Measurements from ENCODE around the gene EI24.
A peak's percentile ranks its signal among the peaks of the same experiment; 100 is the strongest.

EI24 gene

GRCh38 chr11:125578783-125579182 is 9.5 kb downstream of the EI24 start:
- no peak for DNase-seq (ENCODE audit: low read depth)
- no peak for TF ChIP-seq CTCF (conservative IDR thresholded peaks at IDR 0.05; ENCODE audit: control insufficient read depth, insufficient read depth, low read depth, low read length)
- no peak overlapping the region for H3K4me3 ChIP-seq (ENCODE audit: control insufficient read depth, low read depth, low read length)

- no peak for TF ChIP-seq CTCF (conservative IDR thresholded peaks at IDR 0.05; ENCODE audit: control insufficient read depth, insufficient read depth, low read depth, low read length)
- H3K4me3 ChIP-seq (ENCODE audit: control insufficient read depth, low read depth, low read length) = no peak overlapping the region
- DNase-seq (ENCODE audit: low read depth) = no peak
These were observed 10.5 kb downstream of the EI24 start for GRCh38 chr11:125579811-125580210.

- no peak for DNase-seq (ENCODE audit: low read depth)
- H3K4me3 ChIP-seq (ENCODE audit: control insufficient read depth, low read depth, low read length) = no peak overlapping the region
- no peak for TF ChIP-seq CTCF (conservative IDR thresholded peaks at IDR 0.05; ENCODE audit: control insufficient read depth, insufficient read depth, low read depth, low read length)
These were observed 14.2 kb downstream of the EI24 start for GRCh38 chr11:125583496-125583895.

- no peak for TF ChIP-seq CTCF (conservative IDR thresholded peaks at IDR 0.05; ENCODE audit: control insufficient read depth, insufficient read depth, low read depth, low read length)
These were observed 16.2 kb downstream of the EI24 start for GRCh38 chr11:125585487-125585886.

GRCh38 chr11:125586623-125587022 is 17.3 kb downstream of the EI24 start:
- no peak overlapping the region for H3K4me3 ChIP-seq (ENCODE audit: control insufficient read depth, low read depth, low read length)
- TF ChIP-seq CTCF (conservative IDR thresholded peaks at IDR 0.05; ENCODE audit: control insufficient read depth, insufficient read depth, low read depth, low read length) = no peak
- DNase-seq (ENCODE audit: low read depth) = no peak

More at GRCh38 chr11:125585487-125585886, 16.2 kb downstream of the EI24 start:
- no peak overlapping the region for H3K4me3 ChIP-seq (ENCODE audit: control insufficient read depth, low read depth, low read length)
- no peak for DNase-seq (ENCODE audit: low read depth)

- TF ChIP-seq CTCF (conservative IDR thresholded peaks at IDR 0.05; ENCODE audit: control insufficient read depth, insufficient read depth, low read depth, low read length) = no peak
- no peak for DNase-seq (ENCODE audit: low read depth)
- no peak overlapping the region for H3K4me3 ChIP-seq (ENCODE audit: control insufficient read depth, low read depth, low read length)
These were observed 18.2 kb downstream of the EI24 start for GRCh38 chr11:125587480-125587879.

- DNase-seq (ENCODE audit: low read depth) = peak; percentile 36
These were observed 19.2 kb downstream of the EI24 start for GRCh38 chr11:125588505-125588904.

More at GRCh38 chr11:125588505-125588904, 19.2 kb downstream of the EI24 start:
- H3K4me3 ChIP-seq (ENCODE audit: control insufficient read depth, low read depth, low read length) = no peak overlapping the region
- no peak for TF ChIP-seq CTCF (conservative IDR thresholded peaks at IDR 0.05; ENCODE audit: control insufficient read depth, insufficient read depth, low read depth, low read length)

All from fibroblast of mammary gland (primary cell).